Fibroblast of skin of left quadriceps (primary cell): Measurements from ENCODE around the gene RNF123.

Source experiments
- DNase-seq, 2 experiments: peaks; one replicate each; pipeline ENCODE4 v3.0.0-alpha.2; 2013; ENCODE audit warnings: low read depth in 2 of 2

Gene RNF123

GRCh38 chr3:49701388-49702077, 12.2 kb downstream of the RNF123 start:
- DNase-seq: no peak

DNA sequence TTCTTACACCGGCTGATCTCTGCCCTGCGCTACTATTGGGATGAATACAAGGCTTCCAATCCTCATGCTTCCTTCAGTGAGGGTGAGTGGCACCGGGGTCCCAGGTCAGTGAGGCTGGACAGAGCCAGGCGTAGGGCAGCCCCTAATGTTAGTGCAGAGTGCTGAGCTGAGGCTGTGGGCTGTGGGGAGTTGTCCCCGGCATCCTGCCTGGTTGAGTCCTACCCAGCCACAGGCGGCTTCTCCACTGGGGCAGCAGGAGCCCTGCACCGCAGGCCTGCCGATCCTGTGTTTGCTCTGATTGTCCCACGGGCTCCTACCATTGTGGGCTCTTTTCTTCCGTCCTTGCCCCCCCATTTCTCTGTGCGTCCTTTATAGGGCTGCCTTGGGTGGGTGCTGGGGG, 13.3 kb downstream of the RNF123 start:
- no peak for DNase-seq

- peak; percentile 22 to 25 for DNase-seq
Observed at GRCh38 chr3:49703443-49703927, 14.1 kb downstream of the RNF123 start.

DNA sequence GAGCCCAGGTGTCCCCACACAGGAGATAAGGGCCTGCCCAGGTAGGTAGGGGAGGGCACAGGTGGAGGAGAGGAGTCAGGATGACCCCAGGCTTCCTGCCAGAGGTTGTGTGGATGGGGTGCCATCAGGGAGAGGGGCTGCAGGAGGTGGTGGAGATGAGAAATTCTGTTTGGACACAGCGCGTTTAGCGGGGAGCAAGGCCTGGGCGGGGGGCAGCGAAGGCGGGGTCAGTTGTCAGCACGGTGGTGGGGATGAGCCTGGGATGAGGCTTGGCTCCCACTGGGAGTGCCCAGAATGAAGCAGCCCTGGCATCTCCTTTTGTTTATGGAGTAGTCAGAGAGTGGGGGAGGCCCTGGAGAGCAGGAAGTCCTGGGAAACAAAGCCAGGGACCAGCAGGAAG, 14.6 kb downstream of the RNF123 start:
- no peak for DNase-seq

DNA sequence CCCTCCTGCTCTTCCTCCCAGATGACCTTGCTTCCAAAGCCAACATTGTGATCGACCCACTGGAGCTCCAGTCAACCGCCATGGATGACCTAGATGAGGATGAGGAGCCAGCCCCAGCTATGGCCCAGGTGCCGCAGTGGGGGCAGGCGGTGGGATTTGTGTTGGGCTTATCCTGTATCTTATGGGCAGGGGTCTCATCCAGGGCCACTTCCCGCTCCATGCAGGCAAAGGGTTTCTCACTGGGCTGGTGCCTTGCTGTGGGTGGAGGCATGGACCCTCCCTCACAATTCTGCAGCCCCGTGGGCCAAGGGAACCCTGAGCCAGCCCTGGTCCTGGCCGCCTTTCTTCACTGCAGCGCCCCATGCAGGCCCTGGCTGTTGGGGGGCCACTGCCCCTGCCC, 15.3 kb downstream of the RNF123 start:
- no peak for DNase-seq

GRCh38 chr3:49705390-49705960, 16.1 kb downstream of the RNF123 start:
- no peak for DNase-seq

DNA sequence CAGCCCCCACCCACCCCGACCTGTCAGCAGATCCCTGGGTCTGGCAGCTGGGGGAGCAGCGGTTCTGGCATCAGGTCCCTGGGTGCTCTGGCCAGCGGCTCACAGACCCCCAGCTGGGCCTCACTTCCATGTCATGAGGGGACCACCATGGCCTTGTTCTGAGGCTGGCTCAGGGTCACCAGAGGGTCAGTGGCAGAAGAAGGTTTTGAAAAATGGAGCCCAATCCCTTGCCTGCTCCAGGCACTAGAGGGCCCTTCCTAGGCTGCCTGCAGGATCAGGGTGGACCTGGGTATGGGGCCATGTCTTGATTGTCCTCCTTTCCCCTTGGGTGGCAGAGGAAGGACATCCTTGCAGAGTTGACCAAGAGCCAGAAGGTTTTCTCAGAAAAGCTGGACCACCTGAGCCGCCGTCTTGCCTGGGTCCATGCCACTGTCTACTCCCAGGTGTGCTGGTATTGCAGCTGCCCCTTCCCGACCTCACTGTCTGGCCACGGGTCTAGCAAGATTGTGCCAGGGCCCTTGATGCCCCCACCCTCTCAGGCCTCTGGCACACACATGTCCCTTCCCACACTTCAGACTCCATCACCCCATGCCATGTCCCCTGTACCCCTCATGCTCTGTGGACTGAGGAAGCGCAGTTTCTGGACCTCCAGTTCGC, 17.2 kb downstream of the RNF123 start:
- no peak for DNase-seq

DNA sequence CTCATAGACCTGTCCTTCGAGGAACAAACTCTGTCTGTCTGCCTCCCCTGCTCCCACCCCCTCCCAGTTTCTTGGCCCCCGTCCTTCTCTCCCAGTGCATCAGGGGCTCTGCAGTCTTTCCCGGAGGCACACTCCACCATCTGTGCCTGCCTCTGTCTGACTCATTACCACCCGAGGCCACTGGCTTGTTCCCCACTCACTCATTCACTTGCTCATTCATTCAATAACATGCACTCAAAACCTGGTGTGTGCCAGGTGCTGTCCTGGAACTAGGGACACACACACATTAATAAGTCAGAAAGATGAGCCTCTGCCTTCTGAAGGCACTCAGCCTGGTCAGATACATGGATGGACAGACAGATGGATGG, 17.7 kb downstream of the RNF123 start:
- no peak for DNase-seq

DNA sequence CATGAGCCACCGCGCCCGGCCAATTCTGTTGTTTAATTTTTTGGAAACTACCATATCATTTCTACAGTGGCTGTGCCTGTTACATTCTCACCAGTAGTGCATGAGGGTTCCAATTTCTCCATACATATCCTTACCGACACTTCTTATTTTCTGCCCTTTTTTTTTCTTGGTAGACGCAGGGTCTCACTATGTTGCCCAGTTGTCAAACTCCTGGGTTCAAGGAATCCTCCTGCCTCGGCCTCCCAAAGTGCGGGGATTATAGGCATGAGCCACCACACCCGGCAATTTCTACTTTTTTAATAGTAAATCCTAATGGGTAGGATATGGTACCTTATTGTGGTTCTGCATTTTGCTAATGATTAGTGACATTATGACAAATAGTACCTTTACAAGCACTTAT, 20.5 kb downstream of the RNF123 start:
- no peak for DNase-seq

- DNase-seq: no peak
Observed at GRCh38 chr3:49711489-49711888, 22.1 kb downstream of the RNF123 start.

DNA sequence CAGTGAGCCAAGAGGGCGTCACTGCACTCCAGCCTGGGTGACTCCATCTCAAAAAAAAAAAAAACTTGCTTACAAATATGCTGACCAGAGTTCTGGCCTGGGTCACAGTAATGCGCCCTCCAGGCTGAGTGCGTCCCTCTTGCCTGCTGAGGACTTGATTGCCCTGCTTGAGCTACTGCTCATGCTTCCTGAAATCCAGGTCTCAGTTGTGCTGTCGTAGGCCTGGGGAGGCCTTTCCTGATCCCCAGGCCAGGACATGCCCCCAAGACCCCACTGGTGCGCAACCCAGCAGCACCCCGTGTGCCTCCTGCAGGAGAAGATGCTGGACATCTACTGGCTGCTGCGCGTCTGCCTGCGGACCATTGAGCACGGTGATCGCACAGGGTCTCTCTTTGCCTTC, 22.8 kb downstream of the RNF123 start:
- no peak for DNase-seq

DNA sequence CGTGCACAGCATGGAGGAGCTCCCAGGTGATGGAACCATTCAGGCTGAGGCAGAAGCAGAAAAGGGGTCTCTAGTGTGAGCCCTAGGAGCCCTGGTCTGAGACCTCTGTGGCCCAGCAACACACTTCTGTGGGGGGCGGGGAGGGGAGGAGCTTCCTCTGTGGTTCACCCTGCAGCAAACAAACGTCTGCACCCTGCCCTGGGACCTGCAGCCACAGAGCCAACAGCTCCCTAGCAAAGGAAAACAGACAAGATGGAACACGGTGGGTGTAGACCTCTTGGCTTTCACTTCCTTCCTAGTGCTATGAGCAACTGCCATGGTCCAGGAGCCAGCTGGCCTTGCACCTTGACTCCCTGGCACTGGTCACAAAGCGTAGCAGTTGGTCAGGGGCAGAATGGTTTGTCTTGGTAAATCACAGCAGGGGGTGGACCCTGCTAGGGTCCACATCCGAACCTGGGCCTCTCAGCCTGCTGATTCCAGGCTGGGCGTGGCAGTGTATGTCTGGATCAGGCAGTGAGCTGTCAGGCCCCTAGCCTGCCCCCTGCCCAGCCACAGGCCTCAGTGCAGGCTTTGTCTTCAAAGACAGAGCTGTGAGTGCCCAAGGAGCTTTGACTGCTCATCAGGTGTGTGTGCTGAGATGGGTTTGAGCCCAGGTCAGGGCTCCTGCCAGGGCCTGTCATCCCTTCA, 23.4 kb downstream of the RNF123 start:
- no peak for DNase-seq

- DNase-seq: no peak
Observed at GRCh38 chr3:49713336-49714105, 24.2 kb downstream of the RNF123 start.

GRCh38 chr3:49714728-49715550, 25.6 kb downstream of the RNF123 start:
- DNase-seq: no peak

DNA sequence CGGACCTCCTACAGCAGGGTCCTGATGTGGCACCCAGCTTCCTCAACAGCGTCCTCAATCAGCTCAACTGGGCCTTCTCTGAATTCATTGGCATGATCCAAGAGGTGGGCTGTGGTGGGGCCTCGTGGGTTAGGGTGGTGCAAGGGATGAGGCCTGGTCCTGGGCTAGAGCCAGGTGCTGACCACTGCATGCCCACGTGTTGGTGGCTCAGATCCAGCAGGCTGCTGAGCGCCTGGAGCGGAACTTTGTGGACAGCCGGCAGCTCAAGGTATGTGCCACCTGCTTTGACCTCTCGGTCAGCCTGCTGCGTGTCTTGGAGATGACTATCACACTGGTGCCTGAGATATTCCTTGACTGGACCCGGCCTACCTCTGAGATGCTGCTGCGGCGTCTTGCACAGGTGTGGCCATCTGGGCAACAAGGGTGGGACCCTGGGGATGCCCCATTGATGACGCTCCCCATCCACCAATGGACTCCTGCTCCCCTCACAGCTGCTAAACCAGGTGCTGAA, 26.3 kb downstream of the RNF123 start:
- no peak for DNase-seq

- DNase-seq: no peak
Observed at GRCh38 chr3:49716169-49716568, 26.8 kb downstream of the RNF123 start.

GRCh38 chr3:49716691-49717210, 27.4 kb downstream of the RNF123 start:
- no peak for DNase-seq

- DNase-seq: no peak
Observed at GRCh38 chr3:49717211-49717958, 28.0 kb downstream of the RNF123 start.

- no peak for DNase-seq
Observed at GRCh38 chr3:49717959-49718857, 28.9 kb downstream of the RNF123 start.
